Brain microvascular endothelial cell (primary cell): ENCODE measurements around the gene PKP1.

ENCODE experiments used
- DNase-seq: peaks from one replicate; pipeline ENCODE4 v3.0.0-alpha.2; 2020
- H3K27ac ChIP-seq: fragments of 250-450 bp; sonication (Bioruptor Pico); 2 replicates; pipeline ENCODE4 v1.5.1; 2020; ENCODE audit warnings: mild to moderate bottlenecking, moderate library complexity
- H3K27me3 ChIP-seq: fragments of 250-450 bp; sonication (Bioruptor Pico); replicated peaks from 2 replicates; pipeline ENCODE4 v1.5.1; 2020; ENCODE audit warnings: mild to moderate bottlenecking
- H3K36me3 ChIP-seq: fragments of 250-450 bp; sonication (Bioruptor Pico); replicated peaks from 2 replicates; pipeline ENCODE4 v1.5.1; 2020; ENCODE audit warnings: mild to moderate bottlenecking
- H3K4me3 ChIP-seq: 2 replicates; pipeline ENCODE4 v1.5.1; 2011; ENCODE audit warnings: low read depth, mild to moderate bottlenecking, control low read depth, low read length, moderate library complexity
- in situ Hi-C: cut with HindIII; loops from 2 replicates; pipeline ENCODE4 v1.10.0; 2017; ENCODE audit warnings: low sequenced_read_pairs, low pct_ligation_motif_present
- TF ChIP-seq, protein P1 (sequence below): IDR thresholded peaks from 2 replicates; pipeline ENCODE4 v1.5.1; 2011; ENCODE audit warnings: low read depth, mild to moderate bottlenecking, moderate library complexity, low read length, control low read depth, inconsistent platforms; ENCODE audit errors: missing control alignments

PKP1 gene

DNA sequence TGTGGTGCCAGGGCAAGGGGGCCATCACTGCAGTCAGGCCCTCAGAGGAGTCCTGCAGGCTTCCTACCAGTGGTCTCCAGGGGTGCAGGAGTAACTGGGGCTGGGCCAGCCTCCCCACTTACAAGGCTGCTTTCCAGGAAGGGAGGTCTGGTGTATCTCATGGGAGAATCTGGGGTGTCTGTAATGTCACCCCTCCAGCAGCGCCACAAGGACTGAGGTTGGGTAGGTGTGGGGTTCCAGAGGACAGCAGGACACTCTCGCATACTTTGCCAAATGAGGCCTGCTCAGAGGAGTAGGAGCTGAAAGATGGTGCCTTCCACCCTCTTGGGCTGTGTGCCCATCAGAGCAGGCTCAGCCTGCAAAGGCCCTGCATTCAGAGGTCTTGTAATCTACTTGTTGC lies 47.2 kb downstream of the PKP1 start:
- Histone ChIP-seq H3K27ac (no peak overlapping the region), H3K36me3 (no peaks in the 10 kb centered on the region), H3K4me3 (no peak overlapping the region), H3K27me3 (peaks cover 2% of the 10 kb centered on the region)
- TF ChIP-seq, protein P1, sequence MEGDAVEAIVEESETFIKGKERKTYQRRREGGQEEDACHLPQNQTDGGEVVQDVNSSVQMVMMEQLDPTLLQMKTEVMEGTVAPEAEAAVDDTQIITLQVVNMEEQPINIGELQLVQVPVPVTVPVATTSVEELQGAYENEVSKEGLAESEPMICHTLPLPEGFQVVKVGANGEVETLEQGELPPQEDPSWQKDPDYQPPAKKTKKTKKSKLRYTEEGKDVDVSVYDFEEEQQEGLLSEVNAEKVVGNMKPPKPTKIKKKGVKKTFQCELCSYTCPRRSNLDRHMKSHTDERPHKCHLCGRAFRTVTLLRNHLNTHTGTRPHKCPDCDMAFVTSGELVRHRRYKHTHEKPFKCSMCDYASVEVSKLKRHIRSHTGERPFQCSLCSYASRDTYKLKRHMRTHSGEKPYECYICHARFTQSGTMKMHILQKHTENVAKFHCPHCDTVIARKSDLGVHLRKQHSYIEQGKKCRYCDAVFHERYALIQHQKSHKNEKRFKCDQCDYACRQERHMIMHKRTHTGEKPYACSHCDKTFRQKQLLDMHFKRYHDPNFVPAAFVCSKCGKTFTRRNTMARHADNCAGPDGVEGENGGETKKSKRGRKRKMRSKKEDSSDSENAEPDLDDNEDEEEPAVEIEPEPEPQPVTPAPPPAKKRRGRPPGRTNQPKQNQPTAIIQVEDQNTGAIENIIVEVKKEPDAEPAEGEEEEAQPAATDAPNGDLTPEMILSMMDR: no peak
- in situ Hi-C loops: no loop called here
- no peak for DNase-seq

DNA sequence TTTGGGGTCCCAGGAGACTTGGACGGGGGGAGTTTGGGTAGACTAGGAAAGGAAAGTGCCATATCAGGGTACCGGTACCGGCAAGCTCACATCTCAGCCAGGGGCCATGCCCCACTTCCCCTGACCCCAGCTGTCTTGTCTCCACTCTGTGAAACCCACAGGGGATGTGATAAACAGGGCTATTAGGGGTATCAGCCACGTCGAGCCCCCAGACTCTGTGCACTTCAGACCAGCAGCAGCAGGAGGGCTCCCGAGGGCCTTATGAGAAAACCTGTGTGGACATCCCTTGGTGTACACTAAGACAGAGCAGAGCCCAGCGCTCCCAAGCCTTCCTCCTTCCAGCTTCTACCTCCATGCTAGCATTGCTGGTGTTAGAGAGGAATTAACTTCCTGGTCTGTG lies 47.9 kb downstream of the PKP1 start:
- peaks cover 2% of the 10 kb centered on the region for H3K27me3 ChIP-seq
- TF ChIP-seq, protein P1: no peak

DNA sequence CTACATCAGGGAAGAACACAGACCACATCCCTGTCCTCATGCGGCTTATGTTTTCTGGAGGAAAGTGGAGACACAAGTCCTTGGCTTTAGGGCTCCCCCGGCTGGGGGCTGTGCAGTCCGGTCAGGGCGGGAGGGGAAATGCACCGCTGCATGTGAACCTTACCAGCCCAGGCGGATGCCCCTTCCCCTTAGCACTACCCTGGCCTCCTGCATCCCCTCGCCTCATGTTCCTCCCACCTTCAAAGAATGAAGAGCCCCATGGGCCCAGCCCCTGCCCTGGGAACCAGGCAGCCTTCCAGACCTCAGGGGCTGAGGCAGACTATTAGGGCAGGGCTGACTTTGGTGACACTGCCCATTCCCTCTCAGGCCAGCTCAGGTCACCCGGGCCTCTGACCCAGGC lies 48.7 kb downstream of the PKP1 start:
- no peaks in the 10 kb centered on the region for H3K27me3 ChIP-seq
- H3K27ac ChIP-seq: no peak overlapping the region
- in situ Hi-C loops: no loop called here
- TF ChIP-seq, protein P1: no peak
- H3K4me3 ChIP-seq: no peak overlapping the region
- no peak for DNase-seq
- H3K36me3 ChIP-seq: no peaks in the 10 kb centered on the region

More for the DNA sequence above, 47.9 kb downstream of the PKP1 start:
- in situ Hi-C loops: no loop called here
- Histone ChIP-seq H3K27ac (no peak overlapping the region), H3K36me3 (no peaks in the 10 kb centered on the region), H3K4me3 (no peak overlapping the region)
- no peak for DNase-seq

DNA sequence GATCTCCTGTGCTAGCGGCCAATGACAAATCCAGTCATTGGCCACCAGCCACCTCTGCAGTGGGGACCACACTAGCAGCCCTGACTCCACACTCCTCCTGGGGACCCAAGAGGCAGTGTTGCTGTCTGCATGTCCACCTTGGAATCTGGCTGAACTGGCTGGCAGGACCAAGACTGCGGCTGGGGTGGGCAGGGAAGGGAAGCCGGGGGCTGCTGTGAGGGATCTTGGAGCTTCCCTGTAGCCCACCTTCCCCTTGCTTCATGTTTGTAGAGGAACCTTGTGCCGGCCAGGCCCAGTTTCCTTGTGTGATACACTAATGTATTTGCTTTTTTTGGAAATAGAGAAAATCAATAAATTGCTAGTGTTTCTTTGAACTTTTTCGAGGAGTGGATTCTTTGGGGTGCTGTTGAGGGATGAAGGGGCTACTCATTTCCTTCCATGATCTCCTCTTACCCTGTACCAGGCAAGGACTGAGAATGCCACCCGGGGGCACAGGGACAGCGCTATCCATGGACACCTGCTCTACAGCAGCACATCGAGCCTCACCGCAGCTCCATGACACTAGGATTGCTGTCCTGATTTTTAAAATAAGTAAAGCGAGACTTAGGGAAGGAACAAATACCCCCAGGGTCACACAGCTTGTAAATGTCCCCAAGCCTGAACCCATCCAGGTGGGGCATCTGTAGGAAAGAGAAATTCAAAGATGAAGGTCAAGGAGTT lies 49.5 kb downstream of the PKP1 start:
- H3K27me3 ChIP-seq: no peaks in the 10 kb centered on the region
- TF ChIP-seq, protein P1: no peak
- H3K4me3 ChIP-seq: no peak overlapping the region
- H3K27ac ChIP-seq: no peak overlapping the region
- no peak for DNase-seq
- in situ Hi-C loops: no loop called here
- no peaks in the 10 kb centered on the region for H3K36me3 ChIP-seq

DNA sequence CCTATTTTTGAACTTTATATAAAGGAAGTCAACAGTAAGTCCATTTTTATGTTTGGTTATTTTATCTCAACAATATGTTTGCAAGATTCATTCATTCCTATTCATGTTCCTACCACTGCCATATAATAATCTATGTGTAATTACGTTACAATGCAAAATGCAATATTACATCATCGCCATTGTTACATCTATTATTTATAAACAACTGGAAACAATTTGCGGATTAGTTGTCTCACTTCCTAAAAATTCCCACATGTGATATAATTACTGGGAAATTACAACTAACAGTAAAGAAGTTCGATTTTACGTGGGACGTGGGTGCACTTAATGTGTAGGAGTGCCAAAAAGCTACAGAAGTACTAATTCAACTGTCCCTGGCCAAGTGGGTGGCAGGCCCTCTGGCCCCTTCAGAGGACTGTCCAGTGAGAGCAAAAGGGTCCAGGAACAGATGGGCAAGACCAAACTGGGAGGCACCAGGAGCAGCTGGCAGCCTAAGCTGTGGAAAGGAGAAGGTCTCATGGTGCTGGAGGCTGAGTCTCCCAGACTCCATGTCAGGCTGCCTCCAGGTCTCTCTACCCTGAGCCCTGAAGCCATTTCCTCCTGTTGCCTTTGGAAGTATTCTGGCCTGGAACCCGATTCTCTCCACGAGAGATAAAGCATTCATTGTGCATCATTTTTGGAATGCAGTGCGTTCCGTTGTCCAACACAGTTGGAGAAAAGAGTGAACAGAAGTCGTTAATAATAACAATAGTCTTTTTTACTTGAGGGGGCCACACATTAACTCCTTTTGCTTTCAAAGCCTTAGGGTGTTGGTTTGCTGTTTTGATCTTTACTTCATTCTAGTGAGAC lies 51.2 kb downstream of the PKP1 start:
- no peak for DNase-seq
- in situ Hi-C loops: no loop called here
- H3K27me3 ChIP-seq: no peaks in the 10 kb centered on the region
- TF ChIP-seq, protein P1: no peak
- no peak overlapping the region for H3K27ac ChIP-seq
- no peak overlapping the region for H3K4me3 ChIP-seq
- H3K36me3 ChIP-seq: no peaks in the 10 kb centered on the region
